Keratinocyte (primary cell): ENCODE measurements around the gene CFAP157. TPM values are rescaled to one million over a fixed set of nuclear protein-coding genes. Genes with fewer than 3 reads are reported as not detected.

Source experiments
- DNase-seq: peaks from one replicate; pipeline ENCODE4 v3.0.0-alpha.2; 2011; ENCODE audit warnings: low read depth, missing footprints, low spot score
- FAIRE-seq: peaks from 2 replicates; lab custom pipeline; 2011; peaks lifted over from hg19 to GRCh38; lab: Jason Lieb, UNC
- H2AFZ ChIP-seq: 2 replicates; pipeline ENCODE4 v1.6.0; 2012; ENCODE audit warnings: low read length, control low read depth, inconsistent platforms; ENCODE audit not compliant: control insufficient read depth
- H3K27ac ChIP-seq: 2 replicates; pipeline ENCODE4 v1.5.1; 2011; ENCODE audit warnings: low read length; ENCODE audit not compliant: control insufficient read depth, insufficient read depth
- H3K27me3 ChIP-seq: 3 replicates; pipeline ENCODE4 v1.6.0; 2011; ENCODE audit warnings: low read length; ENCODE audit not compliant: control insufficient read depth, insufficient read depth; ENCODE audit errors: extremely low read depth
- H3K36me3 ChIP-seq, 2 experiments: 2 replicates in 1 of 2; 3 replicates in 1 of 2; pipeline ENCODE4 v1.5.1; 2011; ENCODE audit warnings: low read length in 2 of 2, mild to moderate bottlenecking in 1 of 2; ENCODE audit not compliant: control insufficient read depth in 2 of 2, insufficient read depth in 2 of 2; ENCODE audit errors: extremely low read depth in 1 of 2
- H3K4me1 ChIP-seq: 3 replicates; pipeline ENCODE4 v1.5.1; 2011; ENCODE audit warnings: low read length; ENCODE audit not compliant: control insufficient read depth, insufficient read depth; ENCODE audit errors: extremely low read depth
- H3K4me2 ChIP-seq: 3 replicates; pipeline ENCODE4 v1.6.0; 2011; ENCODE audit warnings: low read depth, low read length; ENCODE audit not compliant: control insufficient read depth, insufficient read depth; ENCODE audit errors: extremely low read depth
- H3K4me3 ChIP-seq, 3 experiments: fragments of 200-600 bp in 1 of 3; sonication (generic) in 1 of 3; 2 replicates in 2 of 3; 3 replicates in 1 of 3; pipeline ENCODE4 v1.5.1; 2011 to 2016; ENCODE audit warnings: low read length in 3 of 3, mild to moderate bottlenecking in 3 of 3, control low read depth in 2 of 3, inconsistent platforms in 1 of 3, low read depth in 1 of 3, mixed read lengths in 1 of 3, mixed run types in 1 of 3, moderate library complexity in 1 of 3; ENCODE audit not compliant: control insufficient read depth in 2 of 3, insufficient read depth in 2 of 3; ENCODE audit errors: extremely low read depth in 1 of 3
- H3K79me2 ChIP-seq: 2 replicates; pipeline ENCODE4 v1.6.0; 2012; ENCODE audit warnings: low read length; ENCODE audit not compliant: control insufficient read depth, insufficient read depth
- H3K9ac ChIP-seq: 3 replicates; pipeline ENCODE4 v1.6.0; 2011; ENCODE audit warnings: low read length; ENCODE audit not compliant: control insufficient read depth, insufficient read depth; ENCODE audit errors: extremely low read depth
- H3K9me1 ChIP-seq: 3 replicates; pipeline ENCODE4 v1.6.0; 2011; ENCODE audit warnings: low read length; ENCODE audit not compliant: control insufficient read depth, insufficient read depth; ENCODE audit errors: extremely low read depth
- H3K9me3 ChIP-seq: 2 replicates; pipeline ENCODE4 v1.5.1; 2012; ENCODE audit warnings: low read depth, low read length; ENCODE audit not compliant: control insufficient read depth
- H4K20me1 ChIP-seq: 3 replicates; pipeline ENCODE4 v1.6.0; 2011; ENCODE audit warnings: low read length; ENCODE audit not compliant: control insufficient read depth, insufficient read depth; ENCODE audit errors: extremely low read depth
- CTCF ChIP-seq, 3 experiments: IDR thresholded peaks in 1 of 3; conservative IDR thresholded peaks in 1 of 3; optimal IDR thresholded peaks in 1 of 3; 2 replicates in 2 of 3; 3 replicates in 1 of 3; pipeline versions ENCODE3 to v1.5.1; 2011; ENCODE audit warnings: low read length in 3 of 3, mild to moderate bottlenecking in 3 of 3, moderate library complexity in 2 of 3, control low read depth in 1 of 3, inconsistent platforms in 1 of 3; ENCODE audit not compliant: insufficient read depth in 2 of 3; ENCODE audit errors: extremely low read depth in 1 of 3
- EZH2 ChIP-seq: IDR thresholded peaks from one replicate; pipeline ENCODE4 v1.6.1; 2012; ENCODE audit warnings: inconsistent platforms, mild to moderate bottlenecking, low read length, moderate library complexity
- dilution Hi-C: fragments of 300-500 bp; cut with MboI; formaldehyde crosslinking; loops from one replicate; pipeline ENCODE4 v1.7.0; 2020; ENCODE audit warnings: low sequenced_read_pairs; ENCODE audit not compliant: extremely low pct_ligation_motif_present
- polyA plus RNA-seq, 5 experiments: library from polyadenylated mRNA; depleted of rRNA in 3 of 5; stranded (reverse) in 3 of 5; stranded (forward) in 1 of 5; unstranded in 1 of 5; fragments of >200 nt; gene quantifications; 1 replicate in 1 of 5; 2 replicates in 3 of 5; 3 replicates in 1 of 5; pipeline versions ENCODE4 v1.2.1 to v1.2.3, GENCODE V29; 2011 to 2012; ENCODE audit warnings: missing spikeins in 2 of 5, low read depth in 1 of 5, low replicate concordance in 1 of 5

Gene CFAP157
- polyA plus RNA-seq, 1 donor (not counting 4 experiments of a cell fraction or from before 2014, with no cell fraction given): not detected

GRCh38 chr9:127705577-127706379 is 1.0 kb upstream of the CFAP157 start:
- dilution Hi-C loops: no loop called here
- no peak for DNase-seq

GRCh38 chr9:127707766-127708165 is 978 bp downstream of the CFAP157 start:
- peak in 2 of 3 experiments; percentile 9 to 27 for TF ChIP-seq CTCF (optimal IDR thresholded peaks at IDR 0.05 in 1 of 3, IDR thresholded peaks at IDR 0.05 in 1 of 3, conservative IDR thresholded peaks at IDR 0.05 in 1 of 3; ENCODE audit: extremely low read depth in 1 of 3, insufficient read depth in 2 of 3, low read length in 3 of 3)
- TF ChIP-seq EZH2: no peak
- no peak overlapping the region for H3K27ac ChIP-seq
- no peaks in the 10 kb centered on the region for H3K79me2 ChIP-seq
- no peak overlapping the region for H2AFZ ChIP-seq
- no peak for FAIRE-seq
- no peak overlapping the region for H3K4me3 ChIP-seq
- H3K4me2 ChIP-seq: no peak overlapping the region
- no peak for DNase-seq
- no peaks in the 10 kb centered on the region for H3K9me1 ChIP-seq
- H3K9me3 ChIP-seq: no peaks in the 10 kb centered on the region
- H3K27me3 ChIP-seq: no peaks in the 10 kb centered on the region
- dilution Hi-C loops: no loop called here
- no peaks in the 10 kb centered on the region for H4K20me1 ChIP-seq
- H3K36me3 ChIP-seq: peaks cover 0 to 3% of the 10 kb centered on the region in 2 experiments
- no peaks in the 10 kb centered on the region for H3K4me1 ChIP-seq
- no peak overlapping the region for H3K9ac ChIP-seq

More at GRCh38 chr9:127705577-127706379, 1.0 kb upstream of the CFAP157 start:
- Histone ChIP-seq H3K27ac (no peak overlapping the region), H3K4me1 (no peaks in the 10 kb centered on the region), H3K4me2 (no peak overlapping the region), H3K4me3 (no peak overlapping the region), H2AFZ (no peak overlapping the region), H3K9ac (no peak overlapping the region), H3K9me1 (no peaks in the 10 kb centered on the region), H3K79me2 (no peaks in the 10 kb centered on the region), H3K36me3 (no peaks in the 10 kb centered on the region), H3K9me3 (no peaks in the 10 kb centered on the region), H3K27me3 (no peaks in the 10 kb centered on the region), H4K20me1 (no peaks in the 10 kb centered on the region)
- TF ChIP-seq EZH2: no peak
- no peak for TF ChIP-seq CTCF (optimal IDR thresholded peaks at IDR 0.05 in 1 of 3, IDR thresholded peaks at IDR 0.05 in 1 of 3, conservative IDR thresholded peaks at IDR 0.05 in 1 of 3; ENCODE audit: extremely low read depth in 1 of 3, insufficient read depth in 2 of 3, low read length in 3 of 3)
- FAIRE-seq: no peak
